ENCODE results near the gene VAMP5. TPM values are rescaled to one million over a fixed set of nuclear protein-coding genes. Genes with fewer than 3 reads are reported as not detected.

VAMP5 gene, protein sequence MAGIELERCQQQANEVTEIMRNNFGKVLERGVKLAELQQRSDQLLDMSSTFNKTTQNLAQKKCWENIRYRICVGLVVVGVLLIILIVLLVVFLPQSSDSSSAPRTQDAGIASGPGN
- total RNA-seq: 42.5 TPM

GRCh38 chr2:85584354-85584856 is at the start of gene VAMP5:
Gene VAMP5 (plus strand): TSS chr2:85584431. CDS start chr2:85584491, 60 bp downstream.
- intact Hi-C loops (cut with DNase I): no loop called here
- Histone ChIP-seq H3K4me3 (peak within 1 kb of the TSS; percentile 54 to 78), H3K27me3 (no peaks in the 10 kb centered on the region), H3K36me3 (no peaks in the 10 kb centered on the region), H3K27ac (peak within 1 kb of the TSS; percentile 95), H3K4me1 (peaks cover 62% of the 10 kb centered on the region), H3K9me3 (no peaks in the 10 kb centered on the region)
- peak in 1 of 2 donors; percentile 50 for TF ChIP-seq POLR2AphosphoS5 (IDR thresholded peaks at IDR 0.05; ENCODE audit: insufficient read depth in 1 of 2, low read depth in 1 of 2)
- peak in 1 of 2 donors; percentile 44 for TF ChIP-seq POLR2A (IDR thresholded peaks at IDR 0.05)
- TF ChIP-seq, protein P1, sequence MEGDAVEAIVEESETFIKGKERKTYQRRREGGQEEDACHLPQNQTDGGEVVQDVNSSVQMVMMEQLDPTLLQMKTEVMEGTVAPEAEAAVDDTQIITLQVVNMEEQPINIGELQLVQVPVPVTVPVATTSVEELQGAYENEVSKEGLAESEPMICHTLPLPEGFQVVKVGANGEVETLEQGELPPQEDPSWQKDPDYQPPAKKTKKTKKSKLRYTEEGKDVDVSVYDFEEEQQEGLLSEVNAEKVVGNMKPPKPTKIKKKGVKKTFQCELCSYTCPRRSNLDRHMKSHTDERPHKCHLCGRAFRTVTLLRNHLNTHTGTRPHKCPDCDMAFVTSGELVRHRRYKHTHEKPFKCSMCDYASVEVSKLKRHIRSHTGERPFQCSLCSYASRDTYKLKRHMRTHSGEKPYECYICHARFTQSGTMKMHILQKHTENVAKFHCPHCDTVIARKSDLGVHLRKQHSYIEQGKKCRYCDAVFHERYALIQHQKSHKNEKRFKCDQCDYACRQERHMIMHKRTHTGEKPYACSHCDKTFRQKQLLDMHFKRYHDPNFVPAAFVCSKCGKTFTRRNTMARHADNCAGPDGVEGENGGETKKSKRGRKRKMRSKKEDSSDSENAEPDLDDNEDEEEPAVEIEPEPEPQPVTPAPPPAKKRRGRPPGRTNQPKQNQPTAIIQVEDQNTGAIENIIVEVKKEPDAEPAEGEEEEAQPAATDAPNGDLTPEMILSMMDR (IDR thresholded peaks at IDR 0.05): no peak
- no peak for DNase-seq (ENCODE audit: extremely low spot score in 2 of 2)

DNA sequence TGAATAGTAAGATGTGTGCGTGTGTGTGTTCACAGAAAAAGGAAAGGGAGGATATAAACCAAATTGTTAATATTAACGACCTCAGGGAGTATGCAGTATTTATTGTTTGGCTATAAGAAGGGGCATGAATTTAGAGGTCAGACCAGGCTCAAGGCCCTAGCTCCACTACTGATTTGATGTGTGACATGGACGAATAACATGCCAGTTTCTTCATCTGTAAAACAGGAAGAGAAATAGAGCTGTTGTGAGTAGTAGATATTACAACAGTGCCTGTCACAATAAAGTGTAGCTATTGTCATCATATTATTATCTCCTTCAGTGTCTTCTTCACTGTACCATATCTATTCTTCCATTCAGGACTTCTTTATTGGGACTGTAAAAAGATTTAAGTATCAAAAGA is 49.4 kb upstream of the VAMP5 start:
- no peak for DNase-seq (ENCODE audit: extremely low spot score in 2 of 2)
- intact Hi-C loops (cut with DNase I): no loop called here
- peak overlapping the region; percentile 99 for H3K27ac ChIP-seq

DNA sequence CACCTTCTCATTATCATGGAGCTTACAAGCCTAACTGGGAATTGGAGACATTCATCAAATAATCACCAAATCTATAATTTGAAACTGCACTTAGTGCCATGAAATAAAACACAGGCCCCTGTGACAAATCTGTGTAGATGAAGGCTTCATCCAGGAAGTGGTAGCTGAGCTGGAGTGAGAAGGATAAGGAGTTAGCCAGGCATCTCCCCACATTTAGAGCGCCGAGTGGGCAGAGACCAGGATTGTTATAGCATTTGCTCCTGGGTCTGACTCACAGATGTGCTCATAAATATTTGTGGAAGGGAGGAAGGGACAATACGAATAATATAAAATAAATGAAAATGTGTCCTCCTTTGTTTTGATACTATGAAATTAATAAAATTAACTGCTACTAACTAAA is 47.8 kb upstream of the VAMP5 start:
- Histone ChIP-seq H3K36me3 (peaks cover 0 to 7% of the 10 kb centered on the region in 2 donors), H3K4me1 (peaks cover 26% of the 10 kb centered on the region), H3K9me3 (no peaks in the 10 kb centered on the region), H3K27me3 (no peaks in the 10 kb centered on the region), H3K27ac (peak overlapping the region; percentile 99), H3K4me3 (no peak overlapping the region)
- TF ChIP-seq, protein P1 (IDR thresholded peaks at IDR 0.05): no peak
- no peak for DNase-seq (ENCODE audit: extremely low spot score in 2 of 2)
- intact Hi-C loops (cut with DNase I): no loop called here

More for the DNA sequence above, 49.4 kb upstream of the VAMP5 start:
- Histone ChIP-seq H3K27me3 (no peaks in the 10 kb centered on the region), H3K4me3 (no peak overlapping the region), H3K4me1 (peaks cover 14% of the 10 kb centered on the region), H3K36me3 (no peaks in the 10 kb centered on the region), H3K9me3 (no peaks in the 10 kb centered on the region)
- TF ChIP-seq, protein P1 (IDR thresholded peaks at IDR 0.05): no peak
- TF ChIP-seq POLR2AphosphoS5 (IDR thresholded peaks at IDR 0.05; ENCODE audit: insufficient read depth in 1 of 2, low read depth in 1 of 2): no peak
- TF ChIP-seq POLR2A (IDR thresholded peaks at IDR 0.05): no peak

DNA sequence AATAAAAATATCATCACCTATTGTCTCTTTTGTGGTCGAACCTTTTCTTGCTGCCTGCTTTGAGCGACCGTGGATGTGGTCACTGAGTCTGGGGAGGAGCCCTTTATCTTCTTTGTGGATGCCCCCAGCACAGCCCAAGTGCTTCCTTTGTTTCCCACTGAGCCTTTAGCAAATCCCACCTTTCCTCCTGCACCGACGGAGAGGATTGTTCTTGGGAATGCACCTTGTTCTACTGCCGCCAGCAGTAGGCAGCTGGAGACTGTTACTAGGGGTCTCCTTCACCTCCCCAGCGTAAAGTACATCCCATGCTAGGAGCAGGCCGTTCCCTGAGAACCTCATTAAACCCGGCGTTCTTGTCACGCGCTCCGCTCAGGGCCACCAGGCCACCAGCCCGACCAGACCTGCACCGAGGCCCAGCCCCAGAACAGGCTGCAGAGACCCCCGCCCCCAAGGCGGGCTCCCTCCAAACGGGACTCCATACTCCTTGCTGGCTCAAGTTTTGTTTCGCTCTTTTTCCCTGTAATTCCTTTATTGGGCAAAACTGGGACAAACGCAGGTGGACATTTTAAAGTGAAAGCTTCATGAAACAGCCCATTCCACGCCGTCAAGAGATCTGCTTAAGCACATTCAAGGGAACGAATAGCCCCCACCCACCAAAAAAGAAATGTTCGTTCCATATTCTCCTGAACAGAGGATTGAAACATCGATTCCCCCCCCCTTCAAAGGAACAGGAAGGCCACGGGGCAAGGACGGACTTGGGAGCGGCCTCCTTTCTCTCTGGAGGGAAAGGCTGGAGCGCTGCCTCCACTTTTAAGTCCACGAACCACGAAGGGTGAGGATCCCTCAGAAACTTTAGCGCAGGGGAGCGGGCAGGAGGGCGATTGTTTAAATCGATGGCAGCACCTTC is 46.4 kb upstream of the VAMP5 start:
- no peaks in the 10 kb centered on the region for H3K9me3 ChIP-seq

More for the DNA sequence above, 46.4 kb upstream of the VAMP5 start:
- intact Hi-C loops (cut with DNase I): no loop called here
- peaks cover 40% of the 10 kb centered on the region for H3K4me1 ChIP-seq
- H3K4me3 ChIP-seq: peak overlapping the region; percentile 88 to 89
- no peak for DNase-seq (ENCODE audit: extremely low spot score in 2 of 2)
- TF ChIP-seq, protein P1 (IDR thresholded peaks at IDR 0.05): no peak
- TF ChIP-seq POLR2AphosphoS5 (IDR thresholded peaks at IDR 0.05; ENCODE audit: insufficient read depth in 1 of 2, low read depth in 1 of 2) (peak in 1 of 2 donors; percentile 10), POLR2A (IDR thresholded peaks at IDR 0.05) (no peak)
- H3K27me3 ChIP-seq: no peaks in the 10 kb centered on the region
- peaks cover 0 to 20% of the 10 kb centered on the region in 2 donors for H3K36me3 ChIP-seq
- peak overlapping the region; percentile 99 for H3K27ac ChIP-seq

All from vagina (tissue), 2 donors.